AG04449 (cell line): ENCODE measurements around the gene ADGRL2.

Source experiments
- CTCF ChIA-PET: fragments of 350-600 bp; formaldehyde crosslinking; extraction: SDS; loops from one replicate; lab custom pipeline; 2021; ENCODE audit warnings: antibody characterized with exemption; lab: Yijun Ruan, JAX
- POLR2A ChIA-PET: fragments of 400-600, 350-600 bp; formaldehyde crosslinking; extraction: SDS; loops from one replicate; lab custom pipeline; 2020; ENCODE audit warnings: antibody characterized with exemption, inconsistent platforms; lab: Yijun Ruan, JAX
- DNase-seq: peaks from one replicate; pipeline ENCODE4 v3.0.0-alpha.2; 2010; ENCODE audit warnings: low read depth, low spot score
- H3K4me3 ChIP-seq: 2 replicates; pipeline ENCODE4 v1.5.1; 2011; ENCODE audit warnings: low read depth, mild to moderate bottlenecking, control low read depth, low read length
- CTCF ChIP-seq: IDR thresholded peaks from one replicate; pipeline ENCODE4 v1.5.1; 2011; ENCODE audit warnings: mild to moderate bottlenecking, moderate library complexity, low read length, control low read depth, inconsistent platforms; ENCODE audit not compliant: insufficient read depth; ENCODE audit errors: missing control alignments

Gene ADGRL2

GRCh38 chr1:81800695-81801650 is at the start of gene ADGRL2:
Gene ADGRL2, plus strand, starts transcription at chr1:81800934. Its CDS starts 36,051 bp downstream, at chr1:81836985.
- TF ChIP-seq CTCF, result no peak
- DNase-seq, result peak; percentile 52
- ChIA-PET CTCF (interaction anchor here (0.6 to 1.1 kb wide), 2 partner anchors 250 to 1588 kb away, joined by 3 read pairs; no protein-coding TSS in a partner anchor), POLR2A (no interaction called here)
- peak within 1 kb of the TSS; percentile 81 for H3K4me3 ChIP-seq

GRCh38 chr1:81752840-81753239 is 47.9 kb upstream of the ADGRL2 start:
- ChIA-PET POLR2A (no interaction called here), CTCF (interaction anchor here (0.6 kb wide), 1 partner anchor 202 kb away, joined by 5 read pairs; no protein-coding TSS in a partner anchor)
- no peak for TF ChIP-seq CTCF
- no peak overlapping the region for H3K4me3 ChIP-seq
- DNase-seq, result no peak

GRCh38 chr1:81754424-81754823 is 46.3 kb upstream of the ADGRL2 start:
- DNase-seq, result no peak
- ChIA-PET CTCF (no interaction called here), POLR2A (no interaction called here)
- no peak for TF ChIP-seq CTCF
- H3K4me3 ChIP-seq, result no peak overlapping the region

GRCh38 chr1:81756872-81757271 is 43.9 kb upstream of the ADGRL2 start:
- CTCF ChIA-PET, result interaction anchor here (7.9 kb wide), 1 partner anchor 207 kb away, joined by 102 read pairs; no protein-coding TSS in a partner anchor
- H3K4me3 ChIP-seq, result no peak overlapping the region
- TF ChIP-seq CTCF, result no peak
- DNase-seq, result no peak
- POLR2A ChIA-PET, result no interaction called here

GRCh38 chr1:81757398-81758020 is 43.2 kb upstream of the ADGRL2 start:
- DNase-seq, result no peak
- ChIA-PET POLR2A (no interaction called here), CTCF (interaction anchor here (7.9 kb wide), 1 partner anchor 208 kb away, joined by 102 read pairs; no protein-coding TSS in a partner anchor)
- no peak for TF ChIP-seq CTCF
- no peak overlapping the region for H3K4me3 ChIP-seq

GRCh38 chr1:81758181-81758580 is 42.6 kb upstream of the ADGRL2 start:
- no peak for DNase-seq
- H3K4me3 ChIP-seq, result no peak overlapping the region
- ChIA-PET POLR2A (no interaction called here), CTCF (interaction anchor here (1.0 to 7.9 kb wide), 4 partner anchors 9 to 287 kb away, joined by 3 to 102 read pairs (median 3); no protein-coding TSS in a partner anchor)
- no peak for TF ChIP-seq CTCF
